GM18870 (cell line): Measurements from ENCODE around the gene ERICH6B.

Source experiments
- ATAC-seq: cut with Tn5 transposase; IDR thresholded peaks from one replicate; pipeline ENCODE4 v1.9.1; 2021; ENCODE audit warnings: moderate library complexity; ENCODE audit not compliant: unreplicated experiment

Gene ERICH6B

DNA sequence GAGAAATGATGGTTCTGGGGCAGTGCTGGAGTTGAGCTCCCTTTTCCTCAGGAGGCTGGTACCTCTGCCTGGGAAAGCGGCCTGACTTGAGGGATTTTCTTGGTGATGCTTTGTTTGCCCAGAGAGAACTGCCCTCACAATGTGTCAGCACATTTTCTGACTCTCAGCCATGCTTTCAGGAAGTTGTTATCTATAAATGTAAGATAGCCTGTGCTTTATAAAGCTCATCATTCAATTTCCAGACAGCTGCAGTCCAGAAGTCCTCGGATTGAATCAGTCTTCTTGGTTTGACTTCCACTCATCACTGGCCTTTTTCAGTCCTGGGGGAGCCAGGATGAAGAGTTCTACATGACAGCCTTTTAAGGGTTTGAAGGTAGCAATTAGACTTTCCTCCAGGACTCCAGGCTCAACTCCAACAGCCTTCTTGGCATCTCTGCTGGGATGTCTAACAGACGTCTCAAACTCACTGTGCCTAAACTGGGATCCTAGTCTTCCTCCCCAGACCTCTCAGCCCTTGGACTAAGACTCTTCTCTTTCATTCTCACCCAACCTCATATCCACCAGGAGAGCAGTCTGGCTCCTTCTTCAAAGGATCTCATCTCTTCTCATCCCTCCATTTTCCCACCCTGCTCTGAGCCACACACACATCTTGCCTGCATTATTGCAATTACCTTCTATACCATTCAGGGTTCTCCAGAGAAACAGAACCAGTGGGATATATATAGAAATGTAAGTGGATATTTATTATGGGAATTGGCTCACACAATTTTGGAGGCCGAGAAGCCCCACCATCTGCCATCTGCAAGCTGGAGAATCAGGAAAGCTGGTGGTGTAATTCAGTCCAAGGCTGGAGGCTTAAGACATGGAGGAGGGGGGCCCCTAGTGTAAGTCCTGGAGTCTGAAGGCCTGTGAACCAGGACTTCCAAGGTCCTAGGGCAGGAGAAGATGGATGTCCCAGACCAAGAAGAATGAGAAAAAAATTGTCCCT lies 13.1 kb downstream of the ERICH6B start:
- ATAC-seq = no peak

DNA sequence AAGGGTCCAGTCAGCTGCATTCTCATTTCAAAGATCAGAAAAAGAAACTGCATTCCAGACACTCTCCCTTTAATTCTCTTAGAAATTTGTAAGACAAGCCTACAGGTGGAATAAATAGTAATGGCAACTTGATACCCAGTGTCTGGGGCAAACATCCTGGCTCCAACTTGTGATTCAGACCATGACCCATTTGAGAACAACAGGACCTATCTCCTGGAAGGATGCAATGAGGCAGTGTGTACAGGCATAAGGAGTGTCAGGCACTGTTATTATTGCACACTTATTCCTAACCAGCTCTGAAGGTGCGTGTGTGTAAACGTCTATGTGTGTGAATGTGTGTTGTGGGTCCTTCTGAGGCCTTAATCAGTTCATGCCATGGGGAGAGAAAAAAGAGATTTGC lies 13.9 kb downstream of the ERICH6B start:
- ATAC-seq = no peak

- no peak for ATAC-seq
Observed at GRCh38 chr13:45598597-45598996, 16.9 kb downstream of the ERICH6B start.

DNA sequence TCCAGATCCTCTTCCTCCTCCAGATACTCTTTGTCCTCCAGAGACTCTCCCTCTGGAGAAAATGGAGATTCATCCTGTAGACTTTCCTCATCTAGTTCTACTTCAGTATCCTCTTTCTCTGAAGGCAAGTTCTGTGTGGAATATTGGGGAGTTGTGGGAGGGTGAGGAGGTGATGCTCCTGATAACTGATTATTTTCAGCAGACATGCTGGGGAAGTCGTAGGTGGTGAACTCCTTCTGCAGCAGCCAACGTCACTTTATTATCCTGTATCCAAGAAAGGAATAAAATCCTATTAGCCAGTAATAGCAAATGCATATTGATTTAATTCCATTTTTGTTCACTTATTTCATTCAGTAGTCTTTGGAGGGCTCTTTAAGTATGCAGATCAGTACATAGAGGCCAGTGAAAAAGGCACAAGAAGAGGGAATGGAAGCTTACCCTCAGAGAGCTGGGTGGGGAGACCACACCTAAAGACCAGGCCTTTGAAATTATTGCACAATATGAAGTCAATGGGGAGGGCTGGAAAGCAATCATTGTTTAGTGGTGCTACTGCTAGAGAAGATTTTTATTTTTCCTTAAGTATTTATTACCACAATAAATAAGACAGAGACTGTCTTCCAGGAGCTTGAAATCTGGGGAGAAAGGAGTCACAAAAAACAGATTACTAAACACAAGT lies 18.6 kb downstream of the ERICH6B start:
- no peak for ATAC-seq

- ATAC-seq = no peak
Observed at GRCh38 chr13:45595965-45596364, 19.6 kb downstream of the ERICH6B start.

- ATAC-seq = no peak
Observed at GRCh38 chr13:45594764-45595163, 20.8 kb downstream of the ERICH6B start.

GRCh38 chr13:45594227-45594626 lies 21.3 kb downstream of the ERICH6B start:
- no peak for ATAC-seq

GRCh38 chr13:45592758-45593157 lies 22.8 kb downstream of the ERICH6B start:
- ATAC-seq = no peak

GRCh38 chr13:45590066-45590465 lies 25.5 kb downstream of the ERICH6B start:
- ATAC-seq = no peak

DNA sequence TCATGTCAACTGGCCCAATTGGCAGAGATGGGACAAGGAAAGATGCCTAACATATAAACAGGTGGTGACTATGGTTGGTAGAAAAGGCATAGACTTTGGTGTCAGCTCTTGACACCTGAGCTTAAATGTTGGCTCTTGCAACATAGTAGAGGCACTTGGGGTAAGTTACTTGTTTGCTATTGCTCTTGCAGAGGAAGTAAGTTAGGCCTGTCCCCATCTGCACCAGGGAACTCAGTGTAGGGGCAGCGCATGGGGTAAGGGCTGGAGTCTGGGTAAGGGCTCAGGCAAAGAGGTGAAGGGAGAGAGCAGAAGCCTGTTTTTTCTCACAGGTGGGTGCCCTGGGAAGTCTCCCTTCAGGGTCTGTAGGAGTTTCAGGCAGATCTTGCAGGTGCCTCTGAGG lies 27.6 kb downstream of the ERICH6B start:
- ATAC-seq = no peak

- ATAC-seq = no peak
Observed at GRCh38 chr13:45584816-45585215, 30.7 kb downstream of the ERICH6B start.

DNA sequence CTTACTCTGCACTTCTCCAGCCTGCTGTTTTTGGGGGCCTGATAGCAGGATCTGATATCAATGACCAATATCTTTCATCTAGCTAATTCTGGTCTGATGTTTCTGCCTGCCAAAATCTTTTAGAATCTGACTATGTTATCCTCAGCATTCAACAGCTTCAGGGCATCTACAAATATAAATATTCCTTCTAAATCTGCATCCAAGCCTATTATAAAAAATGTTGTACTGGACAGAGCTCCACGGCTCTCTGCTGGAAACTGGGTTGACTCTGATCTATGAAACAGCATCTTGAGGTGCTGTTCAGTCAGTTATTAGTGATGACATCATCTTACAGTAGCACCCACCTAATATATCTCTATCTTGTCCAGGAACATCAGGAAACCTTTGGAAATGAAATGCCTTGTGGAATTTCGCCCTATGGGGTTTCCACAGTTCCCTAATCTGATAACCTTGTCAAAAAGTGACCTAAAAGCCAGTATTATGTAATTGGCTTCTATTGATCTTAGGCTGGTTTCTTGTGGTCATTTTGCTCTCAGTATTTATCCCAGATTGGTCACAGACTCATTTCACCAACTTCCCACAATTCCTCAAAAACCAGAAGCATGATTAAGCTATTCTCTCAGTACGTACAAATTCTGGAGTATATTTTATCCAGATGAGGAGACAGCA lies 33.0 kb downstream of the ERICH6B start:
- no peak for ATAC-seq

GRCh38 chr13:45576466-45576865 lies 39.1 kb downstream of the ERICH6B start:
- ATAC-seq = no peak

- no peak for ATAC-seq
Observed at GRCh38 chr13:45575830-45576180, 39.7 kb downstream of the ERICH6B start.

GRCh38 chr13:45575146-45575829 lies 40.3 kb downstream of the ERICH6B start:
- ATAC-seq = no peak

GRCh38 chr13:45565331-45565730 lies 50.2 kb downstream of the ERICH6B start:
- no peak for ATAC-seq

DNA sequence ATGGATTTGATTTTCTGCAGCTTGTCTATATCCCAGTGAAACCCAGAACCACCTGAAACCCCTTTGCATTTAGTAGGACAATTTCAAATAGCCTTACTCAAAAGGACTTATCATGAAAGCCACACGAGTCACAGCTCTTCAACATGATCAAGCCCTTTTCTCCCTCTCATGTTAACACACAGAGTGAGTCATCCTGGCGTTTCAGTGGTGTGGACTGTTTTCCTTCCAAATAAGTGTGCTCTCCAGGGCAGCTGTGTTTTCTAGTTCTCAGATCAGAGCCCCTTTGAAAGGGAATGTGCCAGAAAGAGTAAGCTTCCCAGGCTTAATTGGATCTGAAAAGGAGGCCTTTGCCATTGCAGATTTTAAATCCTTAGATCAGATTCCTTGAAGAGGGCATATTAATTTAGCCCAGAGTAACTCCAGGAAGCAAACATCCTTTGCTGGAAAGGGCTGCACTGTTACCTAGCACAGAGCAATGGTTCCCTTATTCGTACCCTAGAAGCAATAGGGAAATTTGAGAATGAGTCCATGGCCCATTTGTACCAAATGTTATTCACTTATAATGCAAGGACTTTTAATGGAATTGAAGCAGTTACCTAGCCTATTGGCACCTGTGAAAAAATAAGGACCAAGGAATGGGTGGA lies 51.3 kb downstream of the ERICH6B start:
- no peak for ATAC-seq

DNA sequence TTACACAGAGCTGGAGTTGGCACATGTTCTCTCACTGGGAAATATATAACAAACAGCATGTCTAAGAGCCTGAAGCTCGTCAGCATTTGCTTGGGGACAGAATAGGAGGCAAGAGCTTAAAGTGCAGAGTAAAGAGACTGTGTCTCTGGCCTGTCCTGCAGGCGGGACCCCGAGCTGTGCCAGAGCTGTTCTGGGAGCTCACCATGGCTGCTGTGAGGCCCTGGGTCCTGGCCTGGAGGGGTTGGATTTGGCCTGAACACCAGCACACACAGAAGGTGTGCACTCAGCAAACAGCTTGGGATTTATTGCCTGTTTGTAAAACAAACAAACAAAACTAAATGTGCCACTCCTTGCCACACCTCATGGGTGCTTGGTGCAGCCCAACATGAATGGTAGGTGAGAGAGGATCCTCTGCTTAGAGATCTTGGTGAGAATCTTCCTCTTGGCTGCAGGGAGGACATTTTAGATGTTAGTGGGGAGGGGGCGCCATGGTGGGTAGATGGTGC lies 60.9 kb downstream of the ERICH6B start:
- ATAC-seq = no peak

- no peak for ATAC-seq
Observed at GRCh38 chr13:45548281-45548680, 67.3 kb downstream of the ERICH6B start.

DNA sequence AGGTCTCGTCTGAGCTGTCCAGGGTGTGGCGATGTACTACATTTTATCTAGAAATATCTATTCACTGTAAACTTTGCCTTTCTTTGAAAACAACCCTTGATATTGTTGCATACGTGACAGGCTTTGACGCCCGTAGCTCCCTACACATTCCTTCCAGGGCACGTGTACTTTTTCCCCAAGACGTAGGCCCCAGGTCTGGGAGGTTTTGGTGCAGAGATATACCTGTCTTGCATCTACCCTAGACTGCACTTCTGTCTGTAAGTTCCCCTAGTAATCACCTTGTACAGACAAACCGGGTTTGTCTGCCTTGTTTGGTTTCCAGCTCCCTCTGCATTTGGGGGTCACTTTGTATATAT lies 69.2 kb downstream of the ERICH6B start:
- no peak for ATAC-seq
